ENCODE results near the gene TTC21A.

The TTC21A gene

DNA sequence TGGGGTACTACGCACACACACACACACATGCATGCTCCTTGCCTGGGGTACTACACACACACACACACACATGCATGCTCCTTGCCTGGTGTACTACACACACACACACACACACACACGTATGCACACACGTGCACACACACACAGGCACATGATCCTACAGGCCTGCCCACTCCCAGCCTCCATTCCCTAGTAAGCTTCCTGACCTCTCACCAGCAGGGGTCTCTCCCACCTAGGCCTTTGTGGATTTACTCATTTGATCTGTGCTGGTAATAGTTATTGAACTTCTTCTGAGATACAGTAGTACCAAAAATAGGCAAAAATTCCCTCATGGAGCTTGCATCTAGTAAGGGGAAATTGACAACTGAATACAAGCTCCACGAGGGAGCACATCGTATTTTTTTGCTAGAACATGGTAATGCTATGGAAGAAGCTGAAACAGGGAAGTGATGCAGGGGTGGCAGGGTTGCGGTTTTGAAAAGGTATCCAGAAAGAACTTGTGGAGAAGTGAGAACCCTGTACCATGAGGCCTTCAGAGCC, 19.1 kb downstream of the TTC21A start:
- Histone ChIP-seq H3K9me3 (ENCODE audit: control insufficient read depth, insufficient read depth, low read depth, low read length) (no peaks in the 10 kb centered on the region), H3K36me3 (ENCODE audit: control insufficient read depth in 2 of 2, insufficient read depth in 1 of 2, low read length in 2 of 2) (no peaks in the 10 kb centered on the region), H3K4me3 (ENCODE audit: low read depth, low read length) (no peak overlapping the region), H3K27ac (ENCODE audit: extremely low read depth, low read depth, low read length) (no peak overlapping the region), H3K4me1 (ENCODE audit: control insufficient read depth, insufficient read depth, low read length) (no peaks in the 10 kb centered on the region)
- CTCF ChIA-PET: interaction anchor here (0.6 to 8.1 kb wide), 24 partner anchors 10 to 377 kb away, joined by 3 to 145 read pairs (median 4); partner anchors contain the start of genes CX3CR1, GORASP1 and TTC21A
- TF ChIP-seq, protein P1, sequence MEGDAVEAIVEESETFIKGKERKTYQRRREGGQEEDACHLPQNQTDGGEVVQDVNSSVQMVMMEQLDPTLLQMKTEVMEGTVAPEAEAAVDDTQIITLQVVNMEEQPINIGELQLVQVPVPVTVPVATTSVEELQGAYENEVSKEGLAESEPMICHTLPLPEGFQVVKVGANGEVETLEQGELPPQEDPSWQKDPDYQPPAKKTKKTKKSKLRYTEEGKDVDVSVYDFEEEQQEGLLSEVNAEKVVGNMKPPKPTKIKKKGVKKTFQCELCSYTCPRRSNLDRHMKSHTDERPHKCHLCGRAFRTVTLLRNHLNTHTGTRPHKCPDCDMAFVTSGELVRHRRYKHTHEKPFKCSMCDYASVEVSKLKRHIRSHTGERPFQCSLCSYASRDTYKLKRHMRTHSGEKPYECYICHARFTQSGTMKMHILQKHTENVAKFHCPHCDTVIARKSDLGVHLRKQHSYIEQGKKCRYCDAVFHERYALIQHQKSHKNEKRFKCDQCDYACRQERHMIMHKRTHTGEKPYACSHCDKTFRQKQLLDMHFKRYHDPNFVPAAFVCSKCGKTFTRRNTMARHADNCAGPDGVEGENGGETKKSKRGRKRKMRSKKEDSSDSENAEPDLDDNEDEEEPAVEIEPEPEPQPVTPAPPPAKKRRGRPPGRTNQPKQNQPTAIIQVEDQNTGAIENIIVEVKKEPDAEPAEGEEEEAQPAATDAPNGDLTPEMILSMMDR (tag by site-specific recombination; IDR thresholded peaks at IDR 0.05): peak; percentile 70
- no peak for TF ChIP-seq ZNF677 (tag by site-specific recombination; IDR thresholded peaks at IDR 0.05)
- peak; percentile 41 for TF ChIP-seq ZNF654 (tag by site-specific recombination; IDR thresholded peaks at IDR 0.05; ENCODE audit: low read depth)
- TF ChIP-seq HOXA7 (CRISPR knock-in tag; IDR thresholded peaks at IDR 0.05; ENCODE audit: borderline replicate concordance): no peak
- TF ChIP-seq, protein P2, sequence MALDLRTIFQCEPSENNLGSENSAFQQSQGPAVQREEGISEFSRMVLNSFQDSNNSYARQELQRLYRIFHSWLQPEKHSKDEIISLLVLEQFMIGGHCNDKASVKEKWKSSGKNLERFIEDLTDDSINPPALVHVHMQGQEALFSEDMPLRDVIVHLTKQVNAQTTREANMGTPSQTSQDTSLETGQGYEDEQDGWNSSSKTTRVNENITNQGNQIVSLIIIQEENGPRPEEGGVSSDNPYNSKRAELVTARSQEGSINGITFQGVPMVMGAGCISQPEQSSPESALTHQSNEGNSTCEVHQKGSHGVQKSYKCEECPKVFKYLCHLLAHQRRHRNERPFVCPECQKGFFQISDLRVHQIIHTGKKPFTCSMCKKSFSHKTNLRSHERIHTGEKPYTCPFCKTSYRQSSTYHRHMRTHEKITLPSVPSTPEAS (tag by site-specific recombination; IDR thresholded peaks at IDR 0.05): peak; percentile 94
- TF ChIP-seq ZFHX2 (tag by site-specific recombination; conservative IDR thresholded peaks at IDR 0.05): 0 out of 2 replicates have a peak, but pooled peaks have one; percentile 28
- TF ChIP-seq EGR2 (tag by site-specific recombination; IDR thresholded peaks at IDR 0.05; ENCODE audit: low read depth): peak; percentile 43; the same call in 1 of the 2 replicates
- POLR2A ChIA-PET: interaction anchor here (1.3 kb wide), 1 partner anchor 59 kb away, joined by 3 read pairs; no protein-coding TSS in a partner anchor

DNA sequence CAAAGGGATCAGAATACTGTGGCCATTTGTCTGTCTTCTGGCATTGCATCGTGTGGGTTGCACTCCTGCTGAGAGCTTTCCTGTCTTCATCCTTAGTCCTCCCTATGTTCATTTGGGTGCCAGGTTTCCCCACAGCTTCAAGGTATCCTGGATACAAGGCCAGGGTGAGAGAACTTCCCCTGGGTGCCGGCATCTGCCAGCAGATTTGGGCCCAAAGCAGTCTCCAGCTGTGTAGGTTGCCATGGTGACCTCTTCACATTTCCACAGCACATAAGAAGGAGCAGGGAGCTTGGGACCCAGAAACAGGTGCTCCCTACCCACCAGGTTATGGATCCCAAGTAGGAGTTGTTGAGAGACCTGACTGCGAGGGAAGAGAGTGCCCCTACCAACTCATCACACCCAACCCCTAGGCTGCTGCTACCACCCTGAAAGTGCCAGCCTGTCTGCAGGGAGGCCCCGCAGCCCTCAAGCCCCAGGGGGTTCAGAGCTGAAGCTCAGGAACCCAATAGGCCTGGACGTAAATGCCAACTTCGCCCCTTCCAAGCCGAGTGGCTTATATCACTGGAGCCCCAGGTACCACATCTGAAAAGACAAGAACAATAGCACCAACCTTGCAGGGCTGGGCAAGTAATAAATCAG, 19.9 kb downstream of the TTC21A start:
- Histone ChIP-seq H3K27ac (ENCODE audit: extremely low read depth, low read depth, low read length) (no peak overlapping the region), H3K9me3 (ENCODE audit: control insufficient read depth, insufficient read depth, low read depth, low read length) (no peaks in the 10 kb centered on the region), H3K4me3 (ENCODE audit: low read depth, low read length) (no peak overlapping the region), H3K4me1 (ENCODE audit: control insufficient read depth, insufficient read depth, low read length) (no peaks in the 10 kb centered on the region), H3K36me3 (ENCODE audit: control insufficient read depth in 2 of 2, insufficient read depth in 1 of 2, low read length in 2 of 2) (no peaks in the 10 kb centered on the region)
- ChIA-PET POLR2A (interaction anchor here (0.8 to 1.3 kb wide), 2 partner anchors 20 to 50 kb away, joined by 3 to 5 read pairs; partner anchors contain the start of genes GORASP1 and TTC21A), CTCF (interaction anchor here (0.6 to 8.1 kb wide), 17 partner anchors 10 to 165 kb away, joined by 3 to 145 read pairs (median 5); partner anchors contain the start of genes CX3CR1, GORASP1 and TTC21A)
- TF ChIP-seq, protein P3, sequence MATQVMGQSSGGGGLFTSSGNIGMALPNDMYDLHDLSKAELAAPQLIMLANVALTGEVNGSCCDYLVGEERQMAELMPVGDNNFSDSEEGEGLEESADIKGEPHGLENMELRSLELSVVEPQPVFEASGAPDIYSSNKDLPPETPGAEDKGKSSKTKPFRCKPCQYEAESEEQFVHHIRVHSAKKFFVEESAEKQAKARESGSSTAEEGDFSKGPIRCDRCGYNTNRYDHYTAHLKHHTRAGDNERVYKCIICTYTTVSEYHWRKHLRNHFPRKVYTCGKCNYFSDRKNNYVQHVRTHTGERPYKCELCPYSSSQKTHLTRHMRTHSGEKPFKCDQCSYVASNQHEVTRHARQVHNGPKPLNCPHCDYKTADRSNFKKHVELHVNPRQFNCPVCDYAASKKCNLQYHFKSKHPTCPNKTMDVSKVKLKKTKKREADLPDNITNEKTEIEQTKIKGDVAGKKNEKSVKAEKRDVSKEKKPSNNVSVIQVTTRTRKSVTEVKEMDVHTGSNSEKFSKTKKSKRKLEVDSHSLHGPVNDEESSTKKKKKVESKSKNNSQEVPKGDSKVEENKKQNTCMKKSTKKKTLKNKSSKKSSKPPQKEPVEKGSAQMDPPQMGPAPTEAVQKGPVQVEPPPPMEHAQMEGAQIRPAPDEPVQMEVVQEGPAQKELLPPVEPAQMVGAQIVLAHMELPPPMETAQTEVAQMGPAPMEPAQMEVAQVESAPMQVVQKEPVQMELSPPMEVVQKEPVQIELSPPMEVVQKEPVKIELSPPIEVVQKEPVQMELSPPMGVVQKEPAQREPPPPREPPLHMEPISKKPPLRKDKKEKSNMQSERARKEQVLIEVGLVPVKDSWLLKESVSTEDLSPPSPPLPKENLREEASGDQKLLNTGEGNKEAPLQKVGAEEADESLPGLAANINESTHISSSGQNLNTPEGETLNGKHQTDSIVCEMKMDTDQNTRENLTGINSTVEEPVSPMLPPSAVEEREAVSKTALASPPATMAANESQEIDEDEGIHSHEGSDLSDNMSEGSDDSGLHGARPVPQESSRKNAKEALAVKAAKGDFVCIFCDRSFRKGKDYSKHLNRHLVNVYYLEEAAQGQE (tag by site-specific recombination; IDR thresholded peaks at IDR 0.05): no peak
- TF ChIP-seq ZNF623 (tag by site-specific recombination; IDR thresholded peaks at IDR 0.05) (no peak), ZNF292 (tag by site-specific recombination; IDR thresholded peaks at IDR 0.05; ENCODE audit: borderline replicate concordance, low read depth) (no peak), ZNF426 (tag by site-specific recombination; IDR thresholded peaks at IDR 0.05) (no peak), ZNF585B (tag by site-specific recombination; IDR thresholded peaks at IDR 0.05) (no peak), ZFP37 (tag by site-specific recombination; IDR thresholded peaks at IDR 0.05) (no peak), ZNF214 (tag by site-specific recombination; IDR thresholded peaks at IDR 0.05; ENCODE audit: borderline replicate concordance) (no peak), ZNF302 (tag by site-specific recombination; IDR thresholded peaks at IDR 0.05; ENCODE audit: low read depth) (no peak), ZFP41 (tag by site-specific recombination; IDR thresholded peaks at IDR 0.05; ENCODE audit: borderline replicate concordance) (no peak), ZNF777 (tag by site-specific recombination; IDR thresholded peaks at IDR 0.05; ENCODE audit: borderline replicate concordance) (no peak), ZSCAN30 (tag by site-specific recombination; IDR thresholded peaks at IDR 0.05) (no peak), HOXA7 (CRISPR knock-in tag; IDR thresholded peaks at IDR 0.05; ENCODE audit: borderline replicate concordance) (no peak)
- TF ChIP-seq, protein P2 (tag by site-specific recombination; IDR thresholded peaks at IDR 0.05): no peak
- TF ChIP-seq, protein P4, sequence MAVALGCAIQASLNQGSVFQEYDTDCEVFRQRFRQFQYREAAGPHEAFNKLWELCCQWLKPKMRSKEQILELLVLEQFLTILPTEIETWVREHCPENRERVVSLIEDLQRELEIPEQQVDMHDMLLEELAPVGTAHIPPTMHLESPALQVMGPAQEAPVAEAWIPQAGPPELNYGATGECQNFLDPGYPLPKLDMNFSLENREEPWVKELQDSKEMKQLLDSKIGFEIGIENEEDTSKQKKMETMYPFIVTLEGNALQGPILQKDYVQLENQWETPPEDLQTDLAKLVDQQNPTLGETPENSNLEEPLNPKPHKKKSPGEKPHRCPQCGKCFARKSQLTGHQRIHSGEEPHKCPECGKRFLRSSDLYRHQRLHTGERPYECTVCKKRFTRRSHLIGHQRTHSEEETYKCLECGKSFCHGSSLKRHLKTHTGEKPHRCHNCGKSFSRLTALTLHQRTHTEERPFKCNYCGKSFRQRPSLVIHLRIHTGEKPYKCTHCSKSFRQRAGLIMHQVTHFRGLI (tag by site-specific recombination; IDR thresholded peaks at IDR 0.05): no peak
- TF ChIP-seq, protein P5, sequence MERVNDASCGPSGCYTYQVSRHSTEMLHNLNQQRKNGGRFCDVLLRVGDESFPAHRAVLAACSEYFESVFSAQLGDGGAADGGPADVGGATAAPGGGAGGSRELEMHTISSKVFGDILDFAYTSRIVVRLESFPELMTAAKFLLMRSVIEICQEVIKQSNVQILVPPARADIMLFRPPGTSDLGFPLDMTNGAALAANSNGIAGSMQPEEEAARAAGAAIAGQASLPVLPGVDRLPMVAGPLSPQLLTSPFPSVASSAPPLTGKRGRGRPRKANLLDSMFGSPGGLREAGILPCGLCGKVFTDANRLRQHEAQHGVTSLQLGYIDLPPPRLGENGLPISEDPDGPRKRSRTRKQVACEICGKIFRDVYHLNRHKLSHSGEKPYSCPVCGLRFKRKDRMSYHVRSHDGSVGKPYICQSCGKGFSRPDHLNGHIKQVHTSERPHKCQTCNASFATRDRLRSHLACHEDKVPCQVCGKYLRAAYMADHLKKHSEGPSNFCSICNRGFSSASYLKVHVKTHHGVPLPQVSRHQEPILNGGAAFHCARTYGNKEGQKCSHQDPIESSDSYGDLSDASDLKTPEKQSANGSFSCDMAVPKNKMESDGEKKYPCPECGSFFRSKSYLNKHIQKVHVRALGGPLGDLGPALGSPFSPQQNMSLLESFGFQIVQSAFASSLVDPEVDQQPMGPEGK (tag by site-specific recombination; IDR thresholded peaks at IDR 0.05): no peak
